ENCODE measurements around the gene FRAS1. TPM values are rescaled to one million over a fixed set of nuclear protein-coding genes. Genes with fewer than 3 reads are reported as not detected.
"Not testable (repeated sequence)": the region's sequence is repeated elsewhere in the genome, so short reads cannot be mapped to it uniquely, and the experiment has no call there.

Gene FRAS1
- total RNA-seq, 1 donor from 2014 or later = not detected

DNA sequence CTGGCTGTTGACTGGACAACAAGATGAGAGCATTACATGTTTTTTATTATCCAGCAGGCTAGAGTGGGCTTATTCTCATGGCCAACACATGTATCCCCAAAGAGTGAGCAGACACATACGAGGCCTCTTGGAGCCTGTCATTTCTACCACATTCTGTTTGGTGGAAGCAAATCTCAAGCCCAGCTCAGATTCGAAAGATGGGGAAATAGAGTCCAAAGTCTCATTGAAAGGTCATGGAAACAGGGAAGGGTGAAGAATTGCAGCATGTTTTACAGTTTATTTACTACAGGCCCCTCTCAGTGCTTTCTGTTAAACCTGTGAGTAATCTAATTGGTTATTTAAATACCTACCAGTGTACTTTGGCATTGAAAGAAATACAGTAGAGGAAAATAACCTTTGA is 108.6 kb downstream of the FRAS1 start:
- no peak for DNase-seq (ENCODE audit: low spot score)
- H3K4me3 Mint-ChIP-seq (ENCODE audit: low read depth) = no peak overlapping the region
- no peaks in the 10 kb centered on the region for H3K36me3 Mint-ChIP-seq (ENCODE audit: low read depth)
- intact Hi-C loops (cut with micrococcal nuclease) = no loop called here
- no peaks in the 10 kb centered on the region for H3K9me3 Mint-ChIP-seq
- no peaks in the 10 kb centered on the region for H3K4me1 Mint-ChIP-seq (ENCODE audit: low read depth)
- no peak overlapping the region for H3K27ac Mint-ChIP-seq
- no peaks in the 10 kb centered on the region for H3K27me3 Mint-ChIP-seq (ENCODE audit: low read depth)

DNA sequence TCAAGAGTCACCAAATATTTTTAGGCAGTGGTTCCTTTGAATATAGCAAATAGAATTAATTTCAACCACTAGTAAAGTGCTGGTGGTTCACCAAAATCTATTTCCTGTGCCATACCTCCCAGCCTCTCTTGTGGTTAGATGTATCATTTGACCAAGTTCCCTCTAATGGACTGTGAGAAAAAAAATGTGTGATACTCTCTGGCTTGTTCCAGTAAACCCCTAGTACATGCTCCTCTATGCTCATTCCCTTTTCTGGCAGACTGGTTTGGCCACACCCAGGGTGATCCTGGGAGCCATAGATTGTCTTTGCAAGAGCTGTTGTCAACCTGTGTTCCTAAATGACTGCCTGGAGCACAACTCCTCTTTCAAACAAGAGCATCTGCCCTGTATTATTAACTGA is 109.5 kb downstream of the FRAS1 start:
- H3K27me3 Mint-ChIP-seq (ENCODE audit: low read depth) = no peaks in the 10 kb centered on the region
- no peak overlapping the region for H3K27ac Mint-ChIP-seq
- DNase-seq (ENCODE audit: low spot score) = no peak
- H3K9me3 Mint-ChIP-seq = no peaks in the 10 kb centered on the region
- H3K4me3 Mint-ChIP-seq (ENCODE audit: low read depth) = no peak overlapping the region
- no peaks in the 10 kb centered on the region for H3K36me3 Mint-ChIP-seq (ENCODE audit: low read depth)
- H3K4me1 Mint-ChIP-seq (ENCODE audit: low read depth) = no peaks in the 10 kb centered on the region
- intact Hi-C loops (cut with micrococcal nuclease) = no loop called here

DNA sequence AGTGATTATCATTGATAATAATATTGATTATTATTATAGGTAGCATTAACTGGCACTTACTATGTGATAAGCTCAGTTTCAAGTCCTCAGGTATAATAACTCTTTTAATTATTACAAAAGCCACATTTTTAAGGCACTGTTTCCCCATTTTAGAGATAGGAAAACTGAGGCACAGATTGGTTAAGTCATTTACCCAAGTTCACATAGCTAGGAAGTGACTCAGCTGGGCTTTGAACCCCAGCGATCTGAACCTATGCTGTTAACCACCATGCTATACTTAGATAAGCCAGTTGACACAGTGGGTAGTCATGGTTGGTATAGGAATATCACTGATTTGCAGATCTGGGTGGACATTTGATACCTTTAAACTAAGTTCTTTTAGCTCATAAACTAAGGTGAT is 110.4 kb downstream of the FRAS1 start:
- Mint-ChIP-seq H3K27ac (no peak overlapping the region), H3K4me1 (ENCODE audit: low read depth) (no peaks in the 10 kb centered on the region), H3K27me3 (ENCODE audit: low read depth) (no peaks in the 10 kb centered on the region), H3K4me3 (ENCODE audit: low read depth) (no peak overlapping the region), H3K36me3 (ENCODE audit: low read depth) (no peaks in the 10 kb centered on the region), H3K9me3 (no peaks in the 10 kb centered on the region)
- intact Hi-C loops (cut with micrococcal nuclease) = no loop called here
- DNase-seq (ENCODE audit: low spot score) = no peak

DNA sequence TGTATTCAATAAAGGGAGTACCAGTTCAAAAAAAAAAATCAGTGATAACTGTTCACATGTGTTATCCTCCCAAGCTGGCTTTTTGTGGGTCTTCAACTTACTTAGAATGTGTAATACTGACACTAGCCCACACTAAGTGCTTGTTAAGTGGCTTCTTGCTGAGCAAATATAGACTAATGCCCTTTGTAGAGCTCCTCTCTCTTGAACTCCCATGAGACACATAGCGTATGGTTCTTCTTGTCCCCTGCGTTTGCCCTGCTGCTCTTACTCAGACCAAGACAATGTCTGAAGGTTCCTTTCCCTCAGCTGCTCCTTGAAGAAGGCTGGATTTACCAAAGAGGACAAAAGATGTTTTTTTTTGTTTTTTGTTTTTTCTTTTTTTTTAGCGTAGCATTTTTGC is 110.9 kb downstream of the FRAS1 start:
- H3K27ac Mint-ChIP-seq = no peak overlapping the region
- no peak overlapping the region for H3K4me3 Mint-ChIP-seq (ENCODE audit: low read depth)
- H3K4me1 Mint-ChIP-seq (ENCODE audit: low read depth) = no peaks in the 10 kb centered on the region
- no peak for DNase-seq (ENCODE audit: low spot score)
- no peaks in the 10 kb centered on the region for H3K36me3 Mint-ChIP-seq (ENCODE audit: low read depth)
- intact Hi-C loops (cut with micrococcal nuclease) = no loop called here
- H3K27me3 Mint-ChIP-seq (ENCODE audit: low read depth) = no peaks in the 10 kb centered on the region
- H3K9me3 Mint-ChIP-seq = no peaks in the 10 kb centered on the region

DNA sequence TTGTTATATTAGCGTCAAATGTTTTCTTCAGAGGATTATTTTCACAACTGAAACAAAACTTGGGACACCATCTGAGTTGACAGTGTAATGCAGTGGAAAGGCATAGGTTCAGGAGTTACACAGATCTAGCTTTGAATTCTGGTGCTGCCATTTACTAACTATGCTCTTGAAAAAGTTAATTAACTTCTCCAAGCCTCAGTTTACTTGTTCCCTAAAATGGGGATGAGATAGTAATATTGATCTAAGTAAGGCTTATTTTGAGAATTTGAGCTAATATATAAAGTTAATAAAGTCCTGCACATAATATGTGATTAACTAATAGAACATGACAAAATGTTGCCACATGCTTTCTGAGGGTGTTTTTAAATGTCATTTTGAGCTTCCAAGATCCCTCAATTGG is 112.6 kb downstream of the FRAS1 start:
- Mint-ChIP-seq H3K27me3 (ENCODE audit: low read depth) (no peaks in the 10 kb centered on the region), H3K27ac (no peak overlapping the region), H3K4me3 (ENCODE audit: low read depth) (no peak overlapping the region), H3K9me3 (no peaks in the 10 kb centered on the region), H3K36me3 (ENCODE audit: low read depth) (no peaks in the 10 kb centered on the region), H3K4me1 (ENCODE audit: low read depth) (no peaks in the 10 kb centered on the region)
- DNase-seq (ENCODE audit: low spot score) = no peak
- intact Hi-C loops (cut with micrococcal nuclease) = no loop called here

DNA sequence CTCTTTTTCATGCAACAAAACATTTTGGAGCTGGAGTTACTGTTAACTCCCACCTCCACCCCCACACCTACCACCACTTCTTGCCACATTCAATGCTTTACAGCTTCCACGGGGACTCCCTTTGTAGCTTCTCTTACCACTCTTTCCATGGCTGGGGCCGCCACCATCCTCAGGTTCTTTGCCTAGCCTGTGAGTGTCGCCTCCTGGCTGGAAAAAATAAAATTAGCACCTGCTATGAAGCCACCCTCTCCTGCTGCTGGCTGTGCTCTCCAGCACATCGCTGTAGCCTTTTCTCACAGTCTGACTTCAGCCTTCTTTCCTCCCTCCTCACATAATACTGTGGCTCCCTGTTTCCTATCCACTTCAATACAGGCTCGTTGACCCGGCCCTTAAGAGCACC is 114.4 kb downstream of the FRAS1 start:
- H3K27ac Mint-ChIP-seq = no peak overlapping the region
- DNase-seq (ENCODE audit: low spot score) = no peak
- H3K9me3 Mint-ChIP-seq = no peaks in the 10 kb centered on the region
- H3K4me3 Mint-ChIP-seq (ENCODE audit: low read depth) = no peak overlapping the region
- no peaks in the 10 kb centered on the region for H3K27me3 Mint-ChIP-seq (ENCODE audit: low read depth)
- no peaks in the 10 kb centered on the region for H3K36me3 Mint-ChIP-seq (ENCODE audit: low read depth)
- no peaks in the 10 kb centered on the region for H3K4me1 Mint-ChIP-seq (ENCODE audit: low read depth)
- intact Hi-C loops (cut with micrococcal nuclease) = no loop called here

DNA sequence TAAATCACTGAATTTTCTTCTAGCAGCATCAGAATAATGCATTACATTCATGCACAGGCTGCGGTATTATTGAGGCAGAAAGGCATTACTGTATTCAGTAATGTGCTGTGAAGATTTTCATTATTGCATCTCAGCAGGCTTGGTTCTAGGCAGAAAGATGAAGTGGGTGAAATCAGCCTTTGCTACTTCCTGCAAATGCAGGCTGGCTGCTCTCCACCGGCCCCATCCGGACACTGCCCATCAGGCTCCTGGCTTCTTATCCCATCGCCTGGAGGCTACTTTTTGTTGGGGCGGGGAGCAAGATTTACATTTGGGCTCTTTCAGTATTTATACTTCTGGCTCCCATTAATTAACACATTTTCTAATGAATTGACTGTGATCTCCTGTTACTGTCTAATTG is 117.8 kb downstream of the FRAS1 start:
- Mint-ChIP-seq H3K9me3 (no peaks in the 10 kb centered on the region), H3K36me3 (ENCODE audit: low read depth) (no peaks in the 10 kb centered on the region), H3K4me3 (ENCODE audit: low read depth) (no peak overlapping the region), H3K27ac (no peak overlapping the region), H3K27me3 (ENCODE audit: low read depth) (no peaks in the 10 kb centered on the region), H3K4me1 (ENCODE audit: low read depth) (no peaks in the 10 kb centered on the region)
- no peak for DNase-seq (ENCODE audit: low spot score)
- intact Hi-C loops (cut with micrococcal nuclease) = no loop called here

DNA sequence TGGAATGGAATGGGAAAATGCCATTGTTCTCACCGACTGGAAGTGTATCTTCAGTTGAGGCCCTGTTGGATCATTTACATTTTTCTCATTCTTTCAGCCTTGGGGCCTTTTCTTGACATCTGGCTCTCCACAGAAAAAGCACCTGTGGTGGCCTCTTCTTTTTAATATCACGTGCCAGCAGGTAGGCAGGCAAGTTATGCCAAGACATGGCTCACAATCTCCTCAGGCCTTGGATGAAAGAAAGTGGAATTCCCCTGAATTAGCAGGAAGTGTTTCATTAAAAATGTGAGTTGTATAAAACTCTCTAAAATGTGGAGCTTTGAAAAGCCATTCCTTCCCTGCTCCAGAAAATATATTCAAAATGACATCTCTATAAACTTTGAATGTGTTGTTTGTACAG is 122.1 kb downstream of the FRAS1 start:
- no peaks in the 10 kb centered on the region for H3K27me3 Mint-ChIP-seq (ENCODE audit: low read depth)
- no peaks in the 10 kb centered on the region for H3K36me3 Mint-ChIP-seq (ENCODE audit: low read depth)
- intact Hi-C loops (cut with micrococcal nuclease) = no loop called here
- no peaks in the 10 kb centered on the region for H3K4me1 Mint-ChIP-seq (ENCODE audit: low read depth)
- H3K9me3 Mint-ChIP-seq = no peaks in the 10 kb centered on the region
- DNase-seq (ENCODE audit: low spot score) = no peak
- no peak overlapping the region for H3K4me3 Mint-ChIP-seq (ENCODE audit: low read depth)
- no peak overlapping the region for H3K27ac Mint-ChIP-seq

DNA sequence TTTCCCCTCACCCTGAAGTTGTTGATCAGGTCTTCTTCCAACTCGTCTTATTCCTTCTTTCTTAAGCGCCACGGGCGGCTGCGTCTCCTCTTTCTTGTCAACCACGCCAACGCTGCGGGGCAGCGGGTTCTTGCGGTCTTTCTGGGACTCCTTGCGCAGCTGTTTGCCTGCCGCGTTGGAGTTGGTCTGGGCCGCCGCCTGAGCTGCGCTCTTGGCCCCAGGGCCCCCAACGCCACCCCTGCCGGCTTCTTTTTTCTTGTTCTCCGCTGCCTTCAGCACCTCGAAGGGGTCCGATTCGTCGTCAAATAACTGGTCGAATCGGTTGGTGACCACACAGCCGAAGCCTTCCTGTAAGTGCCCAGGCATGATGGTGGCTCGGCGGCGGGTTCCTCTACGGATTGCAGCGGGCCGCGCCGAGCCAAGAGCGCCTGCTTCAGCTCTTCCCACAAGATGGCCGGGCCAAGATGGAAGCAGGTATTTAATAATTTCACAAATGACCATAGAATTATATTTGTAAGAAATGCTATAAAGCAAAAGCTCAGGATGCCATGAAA is 124.6 kb downstream of the FRAS1 start:
- DNase-seq (ENCODE audit: low spot score); H3K27ac Mint-ChIP-seq; H3K4me1 Mint-ChIP-seq (ENCODE audit: low read depth); intact Hi-C loops (cut with micrococcal nuclease); H3K9me3 Mint-ChIP-seq; H3K36me3 Mint-ChIP-seq (ENCODE audit: low read depth); H3K27me3 Mint-ChIP-seq (ENCODE audit: low read depth); H3K4me3 Mint-ChIP-seq (ENCODE audit: low read depth): not testable (repeated sequence)

DNA sequence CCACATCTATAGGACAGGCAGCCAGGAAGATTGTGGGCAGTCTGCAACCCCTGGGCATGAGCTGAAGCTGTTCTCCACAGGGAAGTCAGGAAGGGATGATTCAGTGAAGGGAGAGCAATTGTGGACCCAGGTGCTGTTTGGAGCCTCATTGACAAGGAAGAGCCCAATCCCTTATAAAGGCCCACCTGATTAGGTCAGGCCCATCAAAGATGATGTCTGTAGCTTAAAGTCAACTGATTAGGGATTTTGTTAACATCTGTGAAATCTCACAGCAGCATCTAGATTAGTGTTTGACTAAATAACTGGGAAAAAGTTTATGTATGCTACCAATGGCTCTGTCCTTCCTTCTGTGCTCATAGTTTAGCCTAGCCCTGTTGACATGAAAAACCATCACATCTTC is 127.5 kb downstream of the FRAS1 start:
- H3K27me3 Mint-ChIP-seq (ENCODE audit: low read depth) = no peaks in the 10 kb centered on the region
- no peaks in the 10 kb centered on the region for H3K36me3 Mint-ChIP-seq (ENCODE audit: low read depth)
- H3K9me3 Mint-ChIP-seq = no peaks in the 10 kb centered on the region
- intact Hi-C loops (cut with micrococcal nuclease) = no loop called here
- H3K4me3 Mint-ChIP-seq (ENCODE audit: low read depth) = no peak overlapping the region
- no peaks in the 10 kb centered on the region for H3K4me1 Mint-ChIP-seq (ENCODE audit: low read depth)
- no peak overlapping the region for H3K27ac Mint-ChIP-seq
- no peak for DNase-seq (ENCODE audit: low spot score)

DNA sequence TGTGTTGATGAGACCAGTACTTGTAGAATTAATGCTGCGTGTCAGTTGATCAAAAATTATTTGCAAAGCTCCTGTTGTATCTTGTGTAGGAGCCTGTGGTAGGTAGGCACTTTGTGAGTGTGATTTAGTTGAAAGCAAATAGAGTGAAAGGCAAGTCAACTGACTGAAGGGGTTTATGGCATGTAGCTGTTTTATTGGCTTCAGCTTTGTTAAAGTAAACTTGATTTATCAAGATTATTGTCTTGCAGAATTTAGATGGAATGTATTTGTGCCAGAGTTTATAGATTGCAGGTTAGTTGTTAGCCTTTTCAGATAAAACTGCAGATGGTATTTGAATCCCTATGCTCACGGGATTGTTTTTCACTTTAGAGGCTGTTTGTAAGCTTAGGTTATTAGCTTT is 128.0 kb downstream of the FRAS1 start:
- Mint-ChIP-seq H3K4me1 (ENCODE audit: low read depth) (no peaks in the 10 kb centered on the region), H3K4me3 (ENCODE audit: low read depth) (no peak overlapping the region), H3K9me3 (no peaks in the 10 kb centered on the region), H3K27me3 (ENCODE audit: low read depth) (no peaks in the 10 kb centered on the region), H3K27ac (no peak overlapping the region), H3K36me3 (ENCODE audit: low read depth) (no peaks in the 10 kb centered on the region)
- no peak for DNase-seq (ENCODE audit: low spot score)
- intact Hi-C loops (cut with micrococcal nuclease) = no loop called here

DNA sequence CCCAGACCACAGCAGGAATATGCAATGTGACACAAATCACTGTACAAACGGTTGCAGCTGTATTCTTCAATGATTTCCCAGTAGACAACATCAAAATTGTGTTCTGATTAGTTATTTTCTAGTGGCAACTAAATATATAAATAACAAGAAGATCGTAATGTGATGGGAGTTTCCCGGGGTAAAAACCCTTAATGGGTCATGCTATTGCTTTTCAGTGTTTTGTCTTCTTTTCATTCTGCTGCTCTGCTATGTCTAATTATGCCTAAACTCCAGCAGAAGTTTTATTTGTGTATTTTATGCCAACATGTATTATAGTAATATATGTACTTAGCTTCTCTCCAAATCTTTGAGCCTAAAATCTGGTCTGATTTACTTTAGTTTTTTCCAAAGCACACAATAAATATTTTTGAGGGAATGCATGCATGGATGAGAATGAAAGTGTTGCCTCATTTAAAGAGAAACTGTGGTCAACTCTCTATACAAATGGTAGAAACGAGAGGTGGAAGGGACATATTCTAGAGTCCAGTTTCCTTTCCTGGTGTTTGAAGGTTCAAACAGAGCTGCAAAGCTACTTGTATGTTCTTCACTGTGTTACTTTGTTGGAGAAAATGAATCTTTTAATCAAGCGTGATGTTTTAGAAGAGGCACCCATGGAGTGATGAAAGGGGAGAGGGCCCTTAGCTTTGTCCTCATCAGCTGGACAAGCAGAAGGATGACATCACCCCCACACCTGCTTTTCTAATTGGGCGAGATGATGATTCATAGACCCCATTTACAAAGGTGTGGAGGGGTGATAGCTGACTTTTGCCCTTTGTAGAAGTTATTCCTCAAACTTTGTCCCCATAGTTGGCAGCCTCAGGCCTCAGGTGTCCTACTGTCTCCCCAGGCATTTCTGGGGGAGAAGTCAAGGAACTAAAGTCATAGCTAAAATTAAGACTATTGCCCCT is 129.7 kb downstream of the FRAS1 start:
- intact Hi-C loops (cut with micrococcal nuclease) = no loop called here
- Mint-ChIP-seq H3K27ac (no peak overlapping the region), H3K27me3 (ENCODE audit: low read depth) (no peaks in the 10 kb centered on the region), H3K9me3 (no peaks in the 10 kb centered on the region), H3K36me3 (ENCODE audit: low read depth) (no peaks in the 10 kb centered on the region), H3K4me3 (ENCODE audit: low read depth) (no peak overlapping the region), H3K4me1 (ENCODE audit: low read depth) (no peaks in the 10 kb centered on the region)
- DNase-seq (ENCODE audit: low spot score) = no peak

DNA sequence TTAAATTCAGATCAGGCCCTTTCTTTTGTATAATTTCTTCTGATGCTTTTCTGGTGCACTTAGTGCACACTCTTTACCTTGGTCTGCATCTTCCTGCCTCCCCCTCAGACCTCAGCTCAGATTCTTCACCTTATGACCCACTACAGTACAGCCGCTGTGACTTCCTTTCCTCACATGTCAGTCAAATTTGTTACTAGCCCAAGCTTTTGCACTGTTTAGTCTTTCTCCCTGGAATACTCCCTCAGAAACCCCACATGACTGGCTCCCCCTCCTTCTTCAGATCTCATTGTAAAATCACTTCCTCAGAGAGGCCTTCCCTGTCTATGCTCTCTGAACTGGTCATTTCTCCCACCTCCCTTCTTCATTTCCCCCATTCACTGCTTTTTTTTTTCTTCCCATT is 132.9 kb downstream of the FRAS1 start:
- intact Hi-C loops (cut with micrococcal nuclease) = no loop called here
- H3K9me3 Mint-ChIP-seq = no peaks in the 10 kb centered on the region

More for the DNA sequence above, 132.9 kb downstream of the FRAS1 start:
- H3K27me3 Mint-ChIP-seq (ENCODE audit: low read depth) = no peaks in the 10 kb centered on the region
- no peak overlapping the region for H3K27ac Mint-ChIP-seq
- H3K36me3 Mint-ChIP-seq (ENCODE audit: low read depth) = no peaks in the 10 kb centered on the region
- DNase-seq (ENCODE audit: low spot score) = no peak
- no peaks in the 10 kb centered on the region for H3K4me1 Mint-ChIP-seq (ENCODE audit: low read depth)
- no peak overlapping the region for H3K4me3 Mint-ChIP-seq (ENCODE audit: low read depth)
